HG02610 (cell line): ENCODE results near the gene RHEBL1.
"Not testable (repeated sequence)": the region's sequence is repeated elsewhere in the genome, so short reads cannot be mapped to it uniquely, and the experiment has no call there.

Experiments
- ATAC-seq: cut with Tn5 transposase; IDR thresholded peaks from one replicate; pipeline ENCODE4 v1.9.1; 2021; ENCODE audit warnings: mild to moderate bottlenecking, moderate library complexity; ENCODE audit not compliant: unreplicated experiment

The RHEBL1 gene

GRCh38 chr12:49089821-49090773 lies 20.3 kb upstream of the RHEBL1 start:
- no peak for ATAC-seq

- no peak for ATAC-seq
Measured at GRCh38 chr12:49088932-49089330, 19.2 kb upstream of the RHEBL1 start.

- ATAC-seq = peak; percentile 85
Measured at GRCh38 chr12:49088150-49088931, 18.6 kb upstream of the RHEBL1 start.

- ATAC-seq = no peak
Measured at GRCh38 chr12:49086116-49086515, 16.3 kb upstream of the RHEBL1 start.

- no peak for ATAC-seq
Measured at GRCh38 chr12:49084438-49084837, 14.7 kb upstream of the RHEBL1 start.

- no peak for ATAC-seq
Measured at GRCh38 chr12:49079793-49080192, 10.0 kb upstream of the RHEBL1 start.

- no peak for ATAC-seq
Measured at GRCh38 chr12:49070971-49071370, 1.2 kb upstream of the RHEBL1 start.

GRCh38 chr12:49068879-49069506 lies 786 bp downstream of the RHEBL1 start:
- ATAC-seq = no peak

- no peak for ATAC-seq
Measured at GRCh38 chr12:49066120-49066519, 3.7 kb downstream of the RHEBL1 start.

GRCh38 chr12:49064767-49065152 lies 5.0 kb downstream of the RHEBL1 start:
- ATAC-seq = no peak

- ATAC-seq = not testable (repeated sequence)
Measured at GRCh38 chr12:49061916-49062315, 7.9 kb downstream of the RHEBL1 start.

- no peak for ATAC-seq
Measured at GRCh38 chr12:49061157-49061650, 8.6 kb downstream of the RHEBL1 start.

GRCh38 chr12:49060237-49061156 lies 9.3 kb downstream of the RHEBL1 start, which contains the start of gene KMT2D:
KMT2D (minus strand) TSS chr12:49060794; CDS start chr12:49055324, 5,470 bp downstream.
- ATAC-seq = peak; percentile 46

GRCh38 chr12:49059299-49060171 lies 10.2 kb downstream of the RHEBL1 start:
- ATAC-seq = peak; percentile 10

- no peak for ATAC-seq
Measured at GRCh38 chr12:49059045-49059298, 10.8 kb downstream of the RHEBL1 start.

- no peak for ATAC-seq
Measured at GRCh38 chr12:49058366-49059044, 11.3 kb downstream of the RHEBL1 start.

GRCh38 chr12:49057888-49058287 lies 11.9 kb downstream of the RHEBL1 start:
- ATAC-seq = no peak

GRCh38 chr12:49055978-49056754 lies 13.6 kb downstream of the RHEBL1 start:
- peak; percentile 76 for ATAC-seq
